ENCODE data around the gene SOS1.

GRCh38 chr2:39159283-39159682 is 38.4 kb upstream of the SOS1 start:
- no peak for TF ChIP-seq CTCF (IDR thresholded peaks at IDR 0.05)
- TF ChIP-seq POLR2A (IDR thresholded peaks at IDR 0.05), result no peak
- TF ChIP-seq POLR2AphosphoS5 (IDR thresholded peaks at IDR 0.05), result no peak
- TF ChIP-seq EP300 (IDR thresholded peaks at IDR 0.05), result no peak

All from upper lobe of left lung (tissue), 4 donors.